HepG2 (cell line): ENCODE data around the gene GPS2. TPM values are rescaled to one million over a fixed set of nuclear protein-coding genes. Genes with fewer than 3 reads are reported as not detected.

Experiments
- HIVEP1 ChIP-seq: sonication (generic); formaldehyde crosslinking; IDR thresholded peaks from 2 replicates; pipeline ENCODE4 v1.4.0; 2020; ENCODE audit warnings: mild to moderate bottlenecking, missing genetic modification reagents
- NAIF1 ChIP-seq: sonication (generic); formaldehyde crosslinking; IDR thresholded peaks from 2 replicates; pipeline ENCODE4 v1.5.0; 2020; ENCODE audit warnings: mild to moderate bottlenecking, missing genetic modification reagents, borderline replicate concordance
- PHF8 ChIP-seq: sonication (generic); formaldehyde crosslinking; IDR thresholded peaks from 2 replicates; pipeline ENCODE4 v1.5.0; 2020; ENCODE audit warnings: missing genetic modification reagents
- POGZ ChIP-seq: sonication (generic); formaldehyde crosslinking; IDR thresholded peaks from 2 replicates; pipeline ENCODE4 v1.4.0; 2020; ENCODE audit warnings: mild to moderate bottlenecking, missing genetic modification reagents
- SIN3A ChIP-seq: IDR thresholded peaks from 2 replicates; pipeline ENCODE4 v1.6.1; 2011; ENCODE audit warnings: low read depth, mild to moderate bottlenecking, control low read depth, low read length, borderline replicate concordance
- SRY ChIP-seq: sonication (generic); formaldehyde crosslinking; IDR thresholded peaks from 2 replicates; pipeline ENCODE4 v1.8.0; 2022; ENCODE audit warnings: mild to moderate bottlenecking, missing genetic modification reagents
- U2AF1 ChIP-seq: fragments of 200-400 bp; formaldehyde crosslinking; optimal IDR thresholded peaks from 2 replicates; pipeline ENCODE3; 2017; ENCODE audit warnings: mild to moderate bottlenecking, low read depth, low read length
- YEATS2 ChIP-seq: sonication (generic); formaldehyde crosslinking; IDR thresholded peaks from 2 replicates; pipeline ENCODE4 v1.4.0; 2020; ENCODE audit warnings: missing genetic modification reagents, borderline replicate concordance
- ZNF354B ChIP-seq: sonication (generic); formaldehyde crosslinking; IDR thresholded peaks from 2 replicates; pipeline ENCODE4 v1.8.0; 2022; ENCODE audit warnings: mild to moderate bottlenecking, missing genetic modification reagents
- ZNF788 ChIP-seq: sonication (generic); formaldehyde crosslinking; IDR thresholded peaks from 2 replicates; pipeline ENCODE4 v1.5.0; 2020; ENCODE audit warnings: mild to moderate bottlenecking, missing genetic modification reagents, borderline replicate concordance
- polyA plus RNA-seq, 8 experiments: library from polyadenylated mRNA; depleted of rRNA in 3 of 8; stranded (reverse) in 7 of 8; unstranded in 1 of 8; fragments of >200 nt; fragmentation: Illumina TruSeq in 4 of 8; extraction: Trizol in 4 of 8; gene quantifications; 2 replicates each; pipeline versions ENCODE4 v1.2.1 to v1.2.3, GENCODE V29; 2011 to 2016; ENCODE audit warnings: low read depth in 4 of 8, missing spikeins in 1 of 8, mixed read lengths in 1 of 8; ENCODE audit not compliant: insufficient read depth in 1 of 8
- total RNA-seq, 5 experiments: library from RNA; depleted of rRNA; stranded (reverse); fragments of >200 nt; fragmentation: Illumina TruSeq; extraction: Trizol; gene quantifications; 2 replicates each; pipeline ENCODE4 v1.2.3, GENCODE V29; 2016; ENCODE audit warnings: low read depth in 1 of 5
- TF ChIP-seq, protein P1 (sequence below): IDR thresholded peaks from 2 replicates; pipeline ENCODE4 v1.6.1; 2016; ENCODE audit warnings: mild to moderate bottlenecking
- TF ChIP-seq, protein P2 (sequence below): sonication (generic); formaldehyde crosslinking; IDR thresholded peaks from 2 replicates; pipeline ENCODE4 v1.4.0; 2020; ENCODE audit warnings: missing genetic modification reagents
- TF ChIP-seq, protein P3 (sequence below): sonication (generic); formaldehyde crosslinking; IDR thresholded peaks from 2 replicates; pipeline ENCODE4 v1.4.0; 2020; ENCODE audit warnings: low read depth, mild to moderate bottlenecking, missing genetic modification reagents
- TF ChIP-seq, protein P4 (sequence below): sonication (generic); formaldehyde crosslinking; IDR thresholded peaks from 2 replicates; pipeline ENCODE4 v1.5.0; 2020; ENCODE audit warnings: mild to moderate bottlenecking, missing genetic modification reagents
- TF ChIP-seq, protein P5 (sequence below): sonication (generic); formaldehyde crosslinking; IDR thresholded peaks from 2 replicates; pipeline ENCODE4 v1.5.0; 2020; ENCODE audit warnings: mild to moderate bottlenecking, missing genetic modification reagents, moderate library complexity

Gene GPS2
- total and polyA plus RNA-seq, 2 of the 13 experiments (the other 11 are each of a cell fraction or from before 2014, with no cell fraction given): 58.0 to 59.4 TPM

DNA sequence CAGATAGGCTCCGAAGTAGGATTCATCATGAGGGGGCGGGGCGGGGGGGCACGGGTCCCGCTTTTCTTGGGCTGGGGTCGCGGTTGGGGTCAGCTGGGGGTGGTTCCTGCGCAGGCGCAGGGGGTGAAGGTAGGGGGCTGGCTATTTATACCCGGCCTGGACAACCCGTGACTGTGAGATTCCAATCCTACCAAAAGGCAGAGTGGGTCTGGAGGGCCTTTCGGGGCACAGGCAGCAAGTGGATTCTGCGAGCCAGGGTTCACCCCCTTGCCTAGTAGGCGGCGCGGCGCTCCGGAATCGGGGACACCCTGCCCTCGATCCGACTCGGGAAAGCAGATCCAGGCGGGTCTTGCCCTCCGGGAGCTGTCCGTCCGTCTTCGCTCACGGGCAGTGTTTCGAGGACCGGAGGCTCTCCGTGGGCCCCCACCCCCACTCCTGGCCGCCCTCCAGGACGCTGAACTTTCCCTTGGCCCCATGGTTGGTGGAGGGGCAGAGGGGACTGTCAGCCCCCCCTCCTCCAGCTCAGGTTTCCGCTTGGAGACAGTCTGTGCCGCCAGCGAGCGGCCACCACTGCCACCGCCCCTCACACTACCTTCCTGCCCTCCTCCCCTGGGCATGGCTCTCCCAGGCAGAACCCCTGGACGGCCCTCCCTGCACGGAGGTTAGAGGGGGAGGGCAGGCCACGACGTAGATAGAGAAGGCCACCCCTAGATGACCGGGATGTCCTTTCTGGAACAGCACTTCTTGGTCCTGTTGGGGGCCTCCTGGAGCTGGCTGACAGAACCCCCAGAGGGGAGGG, 33.0 kb downstream of the GPS2 start (continued):
- TF ChIP-seq NAIF1 (peak; percentile 22; the same call in 1 of the 2 replicates), SIN3A (no peak), POGZ (CRISPR knock-in tag) (no peak), ZNF788 (CRISPR knock-in tag) (peak; percentile 19; the same call in 1 of the 2 replicates), PHF8 (CRISPR knock-in tag) (peak; percentile 22), SRY (CRISPR knock-in tag) (0 out of 2 replicates have a peak, but pooled peaks have one; percentile 44), U2AF1 (no peak), HIVEP1 (CRISPR knock-in tag) (peak; percentile 7; the same call in 1 of the 2 replicates), ZNF354B (CRISPR knock-in tag) (no peak), YEATS2 (CRISPR knock-in tag) (0 out of 2 replicates have a peak, but pooled peaks have one; percentile 3)
- TF ChIP-seq, protein P1, sequence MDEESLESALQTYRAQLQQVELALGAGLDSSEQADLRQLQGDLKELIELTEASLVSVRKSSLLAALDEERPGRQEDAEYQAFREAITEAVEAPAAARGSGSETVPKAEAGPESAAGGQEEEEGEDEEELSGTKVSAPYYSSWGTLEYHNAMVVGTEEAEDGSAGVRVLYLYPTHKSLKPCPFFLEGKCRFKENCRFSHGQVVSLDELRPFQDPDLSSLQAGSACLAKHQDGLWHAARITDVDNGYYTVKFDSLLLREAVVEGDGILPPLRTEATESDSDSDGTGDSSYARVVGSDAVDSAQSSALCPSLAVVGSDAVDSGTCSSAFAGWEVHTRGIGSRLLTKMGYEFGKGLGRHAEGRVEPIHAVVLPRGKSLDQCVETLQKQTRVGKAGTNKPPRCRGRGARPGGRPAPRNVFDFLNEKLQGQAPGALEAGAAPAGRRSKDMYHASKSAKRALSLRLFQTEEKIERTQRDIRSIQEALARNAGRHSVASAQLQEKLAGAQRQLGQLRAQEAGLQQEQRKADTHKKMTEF (CRISPR knock-in tag): peak; percentile 29; the same call in 1 of the 2 replicates
- TF ChIP-seq, protein P2, sequence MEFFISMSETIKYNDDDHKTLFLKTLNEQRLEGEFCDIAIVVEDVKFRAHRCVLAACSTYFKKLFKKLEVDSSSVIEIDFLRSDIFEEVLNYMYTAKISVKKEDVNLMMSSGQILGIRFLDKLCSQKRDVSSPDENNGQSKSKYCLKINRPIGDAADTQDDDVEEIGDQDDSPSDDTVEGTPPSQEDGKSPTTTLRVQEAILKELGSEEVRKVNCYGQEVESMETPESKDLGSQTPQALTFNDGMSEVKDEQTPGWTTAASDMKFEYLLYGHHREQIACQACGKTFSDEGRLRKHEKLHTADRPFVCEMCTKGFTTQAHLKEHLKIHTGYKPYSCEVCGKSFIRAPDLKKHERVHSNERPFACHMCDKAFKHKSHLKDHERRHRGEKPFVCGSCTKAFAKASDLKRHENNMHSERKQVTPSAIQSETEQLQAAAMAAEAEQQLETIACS: no peak
- TF ChIP-seq, protein P3, sequence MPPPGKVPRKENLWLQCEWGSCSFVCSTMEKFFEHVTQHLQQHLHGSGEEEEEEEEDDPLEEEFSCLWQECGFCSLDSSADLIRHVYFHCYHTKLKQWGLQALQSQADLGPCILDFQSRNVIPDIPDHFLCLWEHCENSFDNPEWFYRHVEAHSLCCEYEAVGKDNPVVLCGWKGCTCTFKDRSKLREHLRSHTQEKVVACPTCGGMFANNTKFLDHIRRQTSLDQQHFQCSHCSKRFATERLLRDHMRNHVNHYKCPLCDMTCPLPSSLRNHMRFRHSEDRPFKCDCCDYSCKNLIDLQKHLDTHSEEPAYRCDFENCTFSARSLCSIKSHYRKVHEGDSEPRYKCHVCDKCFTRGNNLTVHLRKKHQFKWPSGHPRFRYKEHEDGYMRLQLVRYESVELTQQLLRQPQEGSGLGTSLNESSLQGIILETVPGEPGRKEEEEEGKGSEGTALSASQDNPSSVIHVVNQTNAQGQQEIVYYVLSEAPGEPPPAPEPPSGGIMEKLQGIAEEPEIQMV (CRISPR knock-in tag): no peak
- TF ChIP-seq, protein P4, sequence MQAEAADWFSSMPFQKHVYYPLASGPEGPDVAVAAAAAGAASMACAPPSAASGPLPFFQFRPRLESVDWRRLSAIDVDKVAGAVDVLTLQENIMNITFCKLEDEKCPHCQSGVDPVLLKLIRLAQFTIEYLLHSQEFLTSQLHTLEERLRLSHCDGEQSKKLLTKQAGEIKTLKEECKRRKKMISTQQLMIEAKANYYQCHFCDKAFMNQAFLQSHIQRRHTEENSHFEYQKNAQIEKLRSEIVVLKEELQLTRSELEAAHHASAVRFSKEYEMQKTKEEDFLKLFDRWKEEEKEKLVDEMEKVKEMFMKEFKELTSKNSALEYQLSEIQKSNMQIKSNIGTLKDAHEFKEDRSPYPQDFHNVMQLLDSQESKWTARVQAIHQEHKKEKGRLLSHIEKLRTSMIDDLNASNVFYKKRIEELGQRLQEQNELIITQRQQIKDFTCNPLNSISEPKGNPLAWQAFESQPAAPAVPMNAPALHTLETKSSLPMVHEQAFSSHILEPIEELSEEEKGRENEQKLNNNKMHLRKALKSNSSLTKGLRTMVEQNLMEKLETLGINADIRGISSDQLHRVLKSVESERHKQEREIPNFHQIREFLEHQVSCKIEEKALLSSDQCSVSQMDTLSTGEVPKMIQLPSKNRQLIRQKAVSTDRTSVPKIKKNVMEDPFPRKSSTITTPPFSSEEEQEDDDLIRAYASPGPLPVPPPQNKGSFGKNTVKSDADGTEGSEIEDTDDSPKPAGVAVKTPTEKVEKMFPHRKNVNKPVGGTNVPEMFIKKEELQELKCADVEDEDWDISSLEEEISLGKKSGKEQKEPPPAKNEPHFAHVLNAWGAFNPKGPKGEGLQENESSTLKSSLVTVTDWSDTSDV (CRISPR knock-in tag): no peak
- TF ChIP-seq, protein P5, sequence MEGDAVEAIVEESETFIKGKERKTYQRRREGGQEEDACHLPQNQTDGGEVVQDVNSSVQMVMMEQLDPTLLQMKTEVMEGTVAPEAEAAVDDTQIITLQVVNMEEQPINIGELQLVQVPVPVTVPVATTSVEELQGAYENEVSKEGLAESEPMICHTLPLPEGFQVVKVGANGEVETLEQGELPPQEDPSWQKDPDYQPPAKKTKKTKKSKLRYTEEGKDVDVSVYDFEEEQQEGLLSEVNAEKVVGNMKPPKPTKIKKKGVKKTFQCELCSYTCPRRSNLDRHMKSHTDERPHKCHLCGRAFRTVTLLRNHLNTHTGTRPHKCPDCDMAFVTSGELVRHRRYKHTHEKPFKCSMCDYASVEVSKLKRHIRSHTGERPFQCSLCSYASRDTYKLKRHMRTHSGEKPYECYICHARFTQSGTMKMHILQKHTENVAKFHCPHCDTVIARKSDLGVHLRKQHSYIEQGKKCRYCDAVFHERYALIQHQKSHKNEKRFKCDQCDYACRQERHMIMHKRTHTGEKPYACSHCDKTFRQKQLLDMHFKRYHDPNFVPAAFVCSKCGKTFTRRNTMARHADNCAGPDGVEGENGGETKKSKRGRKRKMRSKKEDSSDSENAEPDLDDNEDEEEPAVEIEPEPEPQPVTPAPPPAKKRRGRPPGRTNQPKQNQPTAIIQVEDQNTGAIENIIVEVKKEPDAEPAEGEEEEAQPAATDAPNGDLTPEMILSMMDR: 0 out of 2 replicates have a peak, but pooled peaks have one; percentile 3
